Neutrophil (primary cell): Measurements from ENCODE around the gene TIE1.

ENCODE experiments used
- H3K27ac ChIP-seq: fragments of 200-600 bp; sonication (generic); 2 replicates; pipeline ENCODE4 v1.5.1; 2016; ENCODE audit warnings: mild to moderate bottlenecking, moderate library complexity
- H3K27me3 ChIP-seq: fragments of 200-600 bp; sonication (generic); 2 replicates; pipeline ENCODE4 v1.6.0; 2016; ENCODE audit warnings: mild to moderate bottlenecking
- H3K36me3 ChIP-seq: fragments of 200-600 bp; sonication (generic); 2 replicates; pipeline ENCODE4 v1.5.1; 2017
- H3K4me1 ChIP-seq, 2 experiments: fragments of 200-600 bp in 1 of 2; sonication (generic) in 1 of 2; 1 replicate in 1 of 2; 2 replicates in 1 of 2; pipeline versions ENCODE4 v1.5.1 to v1.6.1; 2013 to 2016; ENCODE audit warnings: low read depth in 1 of 2, low read length in 1 of 2, mild to moderate bottlenecking in 1 of 2, moderate library complexity in 1 of 2; ENCODE audit not compliant: control insufficient read depth in 1 of 2, insufficient read depth in 1 of 2
- H3K4me3 ChIP-seq, 2 experiments: fragments of 200-600 bp in 1 of 2; sonication (generic) in 1 of 2; 1 replicate in 1 of 2; 2 replicates in 1 of 2; pipeline ENCODE4 v1.5.1; 2013 to 2016; ENCODE audit warnings: low read depth in 1 of 2, low read length in 1 of 2, mild to moderate bottlenecking in 1 of 2, moderate library complexity in 1 of 2
- H3K9me3 ChIP-seq: fragments of 200-600 bp; sonication (generic); 2 replicates; pipeline ENCODE4 v1.5.1; 2016
- CTCF ChIP-seq: fragments of 200-600 bp; sonication (generic); IDR thresholded peaks from 2 replicates; pipeline ENCODE4 v1.5.1; 2016; ENCODE audit warnings: antibody characterized with exemption

TIE1 gene

DNA sequence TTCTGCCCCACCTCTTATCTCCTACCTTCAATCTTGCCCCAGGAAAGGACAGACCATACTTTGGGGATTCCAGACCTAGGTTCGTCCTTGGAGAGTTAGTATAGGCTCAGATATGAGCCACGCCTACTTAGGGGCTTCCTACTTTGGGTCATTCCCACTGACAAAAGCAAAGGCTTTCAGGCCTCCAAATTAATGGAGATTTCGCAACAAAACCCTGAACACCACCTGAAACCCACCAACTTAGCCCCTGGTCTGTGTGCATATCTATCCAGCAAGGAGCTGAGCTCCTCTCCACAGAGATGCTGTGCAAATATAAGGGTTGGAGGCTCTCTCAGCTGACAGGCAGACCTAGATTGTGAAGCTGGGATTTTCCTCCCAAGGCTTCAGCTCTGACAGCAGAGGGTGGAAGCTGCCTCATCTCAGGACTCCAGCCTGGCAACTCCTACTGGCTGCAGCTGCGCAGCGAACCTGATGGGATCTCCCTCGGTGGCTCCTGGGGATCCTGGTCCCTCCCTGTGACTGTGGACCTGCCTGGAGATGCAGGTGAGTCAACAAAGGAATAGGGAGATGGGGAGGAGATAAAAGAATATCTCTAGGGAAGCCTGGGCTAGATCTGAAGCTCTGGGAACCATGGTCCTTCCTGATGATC is 38.9 kb downstream of the TIE1 start:
- Histone ChIP-seq H3K4me3 (no peak overlapping the region), H3K27ac (no peak overlapping the region), H3K4me1 (no peaks in the 10 kb centered on the region), H3K9me3 (no peaks in the 10 kb centered on the region), H3K27me3 (no peaks in the 10 kb centered on the region), H3K36me3 (no peaks in the 10 kb centered on the region)
- no peak for TF ChIP-seq CTCF

- Histone ChIP-seq H3K4me3 (no peak overlapping the region), H3K36me3 (no peaks in the 10 kb centered on the region), H3K9me3 (no peaks in the 10 kb centered on the region), H3K27ac (no peak overlapping the region), H3K4me1 (no peaks in the 10 kb centered on the region), H3K27me3 (no peaks in the 10 kb centered on the region)
- no peak for TF ChIP-seq CTCF
These were observed 39.8 kb downstream of the TIE1 start for GRCh38 chr1:43340559-43340958.

DNA sequence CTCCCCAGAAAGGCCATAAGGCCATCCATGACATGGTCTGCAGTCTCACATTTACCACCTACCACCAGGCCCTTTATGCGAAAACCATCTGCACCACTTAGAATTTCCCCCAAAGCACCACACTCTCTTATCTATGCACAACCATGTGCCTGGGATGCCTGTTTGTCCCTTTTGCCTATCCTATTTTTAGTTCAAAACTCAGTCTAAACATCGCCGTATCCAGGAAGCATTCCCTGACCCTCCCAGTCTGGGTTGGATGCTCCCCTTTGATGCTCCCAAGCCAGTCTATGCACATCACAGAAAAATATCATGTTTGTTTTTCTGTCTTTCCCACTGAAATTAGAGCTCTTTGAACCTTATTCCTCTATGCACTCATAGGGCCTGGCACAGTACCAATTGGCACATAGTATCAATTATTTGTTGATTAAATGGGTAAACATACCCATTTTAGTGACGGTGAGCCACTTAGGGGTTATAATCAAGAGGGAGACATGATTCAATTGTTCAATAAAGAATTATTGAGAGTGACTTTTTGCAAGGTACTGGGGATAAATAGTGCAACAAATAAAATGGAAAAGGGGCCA is 43.6 kb downstream of the TIE1 start:
- Histone ChIP-seq H3K36me3 (no peaks in the 10 kb centered on the region), H3K9me3 (no peaks in the 10 kb centered on the region), H3K27me3 (no peaks in the 10 kb centered on the region), H3K27ac (no peak overlapping the region), H3K4me1 (peaks cover 0 to under 1% of the 10 kb centered on the region in 2 experiments), H3K4me3 (no peak overlapping the region)
- no peak for TF ChIP-seq CTCF

DNA sequence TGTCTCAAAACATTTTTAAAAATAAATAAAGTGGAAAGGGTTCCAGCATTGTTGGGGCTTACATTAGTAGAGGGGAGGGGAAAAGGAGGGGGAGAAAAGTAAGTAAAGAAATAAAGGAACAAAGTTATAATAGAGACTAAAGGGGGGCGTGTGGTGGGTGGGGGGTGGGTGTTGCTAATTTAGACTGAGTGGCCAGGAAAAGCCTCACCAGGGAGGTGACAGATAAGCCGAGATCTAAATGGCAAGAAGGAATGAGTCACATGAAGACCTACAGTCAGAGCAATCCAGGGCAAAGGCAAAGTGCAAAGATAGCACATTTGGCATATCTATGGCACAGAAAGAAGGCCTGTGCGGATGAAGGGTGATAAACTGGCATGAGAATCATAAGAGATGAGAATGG is 44.3 kb downstream of the TIE1 start:
- no peaks in the 10 kb centered on the region for H3K27me3 ChIP-seq
- peaks cover 7 to 8% of the 10 kb centered on the region in 2 experiments for H3K4me1 ChIP-seq
- H3K27ac ChIP-seq, result no peak overlapping the region
- no peaks in the 10 kb centered on the region for H3K36me3 ChIP-seq
- no peak for TF ChIP-seq CTCF
- H3K9me3 ChIP-seq, result no peaks in the 10 kb centered on the region
- H3K4me3 ChIP-seq, result no peak overlapping the region

DNA sequence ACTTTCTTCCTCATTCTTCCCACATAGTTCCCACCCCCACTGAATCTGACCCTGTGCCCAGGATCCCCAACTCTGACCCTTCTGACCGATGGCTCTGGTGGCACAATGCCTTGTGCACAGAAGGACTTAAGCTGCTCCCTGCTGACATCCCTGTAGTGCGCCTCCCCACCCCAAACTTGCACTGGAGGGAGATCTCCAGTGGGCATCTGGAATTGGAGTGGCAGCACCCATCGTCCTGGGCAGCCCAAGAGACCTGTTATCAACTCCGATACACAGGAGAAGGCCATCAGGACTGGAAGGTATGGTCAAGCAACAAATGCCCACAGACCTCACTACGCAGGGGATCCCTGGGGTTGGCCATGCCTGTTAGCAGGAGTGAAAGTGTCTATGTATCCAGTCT is 45.9 kb downstream of the TIE1 start:
- H3K27me3 ChIP-seq, result no peaks in the 10 kb centered on the region
- H3K27ac ChIP-seq, result no peak overlapping the region
- H3K36me3 ChIP-seq, result no peaks in the 10 kb centered on the region
- H3K4me1 ChIP-seq, result peaks cover 8 to 9% of the 10 kb centered on the region in 2 experiments
- H3K4me3 ChIP-seq, result no peak overlapping the region
- H3K9me3 ChIP-seq, result no peaks in the 10 kb centered on the region
- TF ChIP-seq CTCF, result no peak
